HCT116 (cell line): ENCODE results near the gene ALDH1L2. TPM values are rescaled to one million over a fixed set of nuclear protein-coding genes. Genes with fewer than 3 reads are reported as not detected.

Source experiments
- ATAC-seq: fragments of 200-7000 bp; cut with Tn5 transposase; 2 replicates; pipeline ENCODE4 v1.9.1; 2020; ENCODE audit warnings: mild to moderate bottlenecking, moderate library complexity
- BruUV-seq: library from RNA; stranded (reverse); fragments of 400-500 nt; replicated peaks from 2 replicates; lab custom pipeline; 2021; lab: Mats Ljungman, UMichigan
- CTCF ChIA-PET: fragments of 300-600 bp; sonication (Branson Sonifier 250); formaldehyde crosslinking; loops from one replicate; lab custom pipeline; 2021; ENCODE audit warnings: antibody characterized with exemption; lab: Charles Lee
- POLR2A ChIA-PET: fragments of 300-600, 350-600 bp; sonication (Branson Sonifier 250); formaldehyde crosslinking; loops from one replicate; lab custom pipeline; 2021; ENCODE audit warnings: antibody characterized with exemption; lab: Charles Lee
- RAD21 ChIA-PET, 2 experiments: fragments of 300-600 bp; sonication (Branson Sonifier 250); formaldehyde crosslinking; loops; one replicate each; lab custom pipeline; 2023; ENCODE audit warnings: low total read pairs in 2 of 2; ENCODE audit not compliant: uncharacterized antibody in 2 of 2, unreplicated experiment in 2 of 2, low non-redundant PET in 1 of 2; lab: Charles Lee
- DNase-seq: peaks from one replicate; pipeline ENCODE4 v3.0.0-alpha.2; 2010; ENCODE audit warnings: low read depth, low spot score
- H2AFZ ChIP-seq: fragments of 200-600 bp; shearing (Covaris generic), sonication (generic); 2 replicates; pipeline ENCODE4 v1.6.1; 2017; ENCODE audit warnings: low read depth, mixed run types, mixed read lengths, antibody characterized with exemption, low read length; ENCODE audit not compliant: poor library complexity, severe bottlenecking
- H3K27ac ChIP-seq: 2 replicates; pipeline ENCODE4 v1.5.1; 2012; ENCODE audit warnings: low read depth, low read length
- H3K27me3 ChIP-seq: fragments of 200-600 bp; sonication (generic); 2 replicates; pipeline ENCODE4 v1.6.1; 2016; ENCODE audit warnings: mixed run types, low read length, mixed read lengths; ENCODE audit not compliant: insufficient read depth
- H3K36me3 ChIP-seq, 2 experiments: fragments of 200-500 bp in 1 of 2; fragments of 200-600 bp in 1 of 2; sonication (Bioruptor generic) in 1 of 2; sonication (generic) in 1 of 2; 2 replicates each; pipeline versions ENCODE4 v1.5.1 to v1.6.1; 2014 to 2016; ENCODE audit warnings: low read length in 2 of 2, inconsistent platforms in 1 of 2, mixed read lengths in 1 of 2, mixed run types in 1 of 2; ENCODE audit not compliant: insufficient read depth in 2 of 2, control insufficient read depth in 1 of 2
- H3K4me1 ChIP-seq, 2 experiments: fragments of 200-600 bp in 1 of 2; sonication (generic) in 1 of 2; 2 replicates each; pipeline versions ENCODE4 v1.5.1 to v1.6.1; 2012 to 2017; ENCODE audit warnings: low read length in 2 of 2, inconsistent platforms in 1 of 2, mild to moderate bottlenecking in 1 of 2, mixed read lengths in 1 of 2, mixed run types in 1 of 2, moderate library complexity in 1 of 2; ENCODE audit not compliant: insufficient read depth in 2 of 2, control insufficient read depth in 1 of 2
- H3K4me2 ChIP-seq: fragments of 200-600 bp; sonication (generic); 2 replicates; pipeline ENCODE4 v1.6.1; 2017; ENCODE audit warnings: mixed run types, low read length, mixed read lengths
- H3K4me3 ChIP-seq, 2 experiments: fragments of 200-600 bp in 1 of 2; sonication (generic) in 1 of 2; replicated peaks in 1 of 2; 2 replicates each; pipeline ENCODE4 v1.5.1; 2011 to 2016; ENCODE audit warnings: low read length in 2 of 2, control low read depth in 1 of 2, low read depth in 1 of 2, mild to moderate bottlenecking in 1 of 2, mixed read lengths in 1 of 2, mixed run types in 1 of 2
- H3K79me2 ChIP-seq: fragments of 200-600 bp; sonication (generic); 2 replicates; pipeline ENCODE4 v1.6.1; 2017; ENCODE audit warnings: mild to moderate bottlenecking, mixed run types, low read length, moderate library complexity, mixed read lengths; ENCODE audit not compliant: insufficient read depth
- H3K9ac ChIP-seq: fragments of 200-600 bp; sonication (generic); 2 replicates; pipeline ENCODE4 v1.6.1; 2016; ENCODE audit warnings: low read length, mixed read lengths
- H3K9me2 ChIP-seq: fragments of 200-600 bp; sonication (generic), shearing (Covaris generic); 2 replicates; pipeline ENCODE4 v1.6.1; 2017; ENCODE audit warnings: mixed run types, mild to moderate bottlenecking, moderate library complexity; ENCODE audit not compliant: insufficient read depth
- H3K9me3 ChIP-seq, 2 experiments: fragments of 200-500 bp in 1 of 2; fragments of 200-600 bp in 1 of 2; sonication (Bioruptor generic) in 1 of 2; sonication (generic) in 1 of 2; 2 replicates each; pipeline ENCODE4 v1.6.1; 2014 to 2017; ENCODE audit warnings: low read length in 2 of 2, mixed read lengths in 2 of 2, inconsistent platforms in 1 of 2, low read depth in 1 of 2, mild to moderate bottlenecking in 1 of 2, mixed run types in 1 of 2, moderate library complexity in 1 of 2; ENCODE audit not compliant: control insufficient read depth in 1 of 2, insufficient read depth in 1 of 2
- H4K20me1 ChIP-seq: fragments of 200-600 bp; sonication (generic), shearing (Covaris generic); 2 replicates; pipeline ENCODE4 v1.6.1; 2017; ENCODE audit warnings: mixed run types, mild to moderate bottlenecking, moderate library complexity; ENCODE audit not compliant: insufficient read depth
- EGR1 ChIP-seq: IDR thresholded peaks from 2 replicates; pipeline ENCODE4 v1.6.1; 2012; ENCODE audit warnings: low read depth
- ELF1 ChIP-seq: IDR thresholded peaks from 2 replicates; pipeline ENCODE4 v1.6.1; 2012; ENCODE audit warnings: low read depth, borderline replicate concordance
- EZH2phosphoT487 ChIP-seq: fragments of 200-600 bp; IDR thresholded peaks from 2 replicates; pipeline ENCODE4 v1.6.1; 2018; ENCODE audit warnings: antibody characterized with exemption, borderline replicate concordance
- RAD21 ChIP-seq: IDR thresholded peaks from 2 replicates; pipeline ENCODE4 v1.6.1; 2012; ENCODE audit warnings: low read depth, mild to moderate bottlenecking
- ZFX ChIP-seq: fragments of 450-650 bp; IDR thresholded peaks from 2 replicates; pipeline ENCODE4 v1.6.1; 2017
- intact Hi-C: fragments of 100-400 bp; cut with micrococcal nuclease; formaldehyde crosslinking; loops from 2 replicates; pipeline ENCODE4 v1.10.0; 2022
- total RNA-seq: library from RNA; stranded (reverse); gene quantifications from one replicate; pipeline ENCODE4 v1.2.1, GENCODE V29; 2021; ENCODE audit not compliant: unreplicated experiment
- TF ChIP-seq, protein P1 (sequence below): IDR thresholded peaks from 2 replicates; pipeline ENCODE4 v1.6.1; 2012; ENCODE audit warnings: low read depth

The ALDH1L2 gene
- total RNA-seq, 1 experiment from 2014 or later, result 1.5 TPM

DNA sequence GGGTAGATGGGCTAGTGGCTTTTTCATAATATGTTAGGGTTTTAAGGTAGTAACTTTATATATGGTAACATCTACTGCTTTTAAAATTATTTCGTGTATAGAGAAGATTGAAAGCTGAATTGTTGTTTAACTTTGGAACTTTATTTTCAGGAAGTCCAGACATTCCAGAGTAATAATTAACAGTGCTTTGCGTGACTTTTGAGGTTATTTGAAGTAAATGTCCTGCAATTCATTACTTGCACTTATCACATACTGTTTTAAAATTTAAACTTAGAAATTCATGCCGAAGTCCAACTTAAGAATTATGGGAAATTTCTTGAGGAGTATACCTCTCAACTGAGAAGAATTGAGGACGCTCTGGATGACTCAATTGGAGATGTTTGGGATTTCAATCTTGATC lies 26.6 kb upstream of the ALDH1L2 start:
- Histone ChIP-seq H4K20me1 (no peaks in the 10 kb centered on the region), H3K9me2 (no peaks in the 10 kb centered on the region), H3K27ac (no peak overlapping the region), H3K36me3 (peaks cover 8% of the 10 kb centered on the region in 2 experiments), H3K4me2 (no peak overlapping the region), H3K79me2 (peaks cover 60% of the 10 kb centered on the region), H3K9ac (no peak overlapping the region), H3K4me1 (peaks cover 3 to 27% of the 10 kb centered on the region in 2 experiments; a peak in 3 of 4 replicates), H2AFZ (no peak overlapping the region), H3K9me3 (no peaks in the 10 kb centered on the region), H3K27me3 (no peaks in the 10 kb centered on the region), H3K4me3 (no peak overlapping the region)
- no TSS peak for BruUV-seq
- DNase-seq (no peak), ATAC-seq (no peak)
- POLR2A ChIA-PET, result no interaction called here
- RAD21 ChIA-PET, result no interaction called here
- intact Hi-C loops, result no loop called here
- TF ChIP-seq, protein P1, sequence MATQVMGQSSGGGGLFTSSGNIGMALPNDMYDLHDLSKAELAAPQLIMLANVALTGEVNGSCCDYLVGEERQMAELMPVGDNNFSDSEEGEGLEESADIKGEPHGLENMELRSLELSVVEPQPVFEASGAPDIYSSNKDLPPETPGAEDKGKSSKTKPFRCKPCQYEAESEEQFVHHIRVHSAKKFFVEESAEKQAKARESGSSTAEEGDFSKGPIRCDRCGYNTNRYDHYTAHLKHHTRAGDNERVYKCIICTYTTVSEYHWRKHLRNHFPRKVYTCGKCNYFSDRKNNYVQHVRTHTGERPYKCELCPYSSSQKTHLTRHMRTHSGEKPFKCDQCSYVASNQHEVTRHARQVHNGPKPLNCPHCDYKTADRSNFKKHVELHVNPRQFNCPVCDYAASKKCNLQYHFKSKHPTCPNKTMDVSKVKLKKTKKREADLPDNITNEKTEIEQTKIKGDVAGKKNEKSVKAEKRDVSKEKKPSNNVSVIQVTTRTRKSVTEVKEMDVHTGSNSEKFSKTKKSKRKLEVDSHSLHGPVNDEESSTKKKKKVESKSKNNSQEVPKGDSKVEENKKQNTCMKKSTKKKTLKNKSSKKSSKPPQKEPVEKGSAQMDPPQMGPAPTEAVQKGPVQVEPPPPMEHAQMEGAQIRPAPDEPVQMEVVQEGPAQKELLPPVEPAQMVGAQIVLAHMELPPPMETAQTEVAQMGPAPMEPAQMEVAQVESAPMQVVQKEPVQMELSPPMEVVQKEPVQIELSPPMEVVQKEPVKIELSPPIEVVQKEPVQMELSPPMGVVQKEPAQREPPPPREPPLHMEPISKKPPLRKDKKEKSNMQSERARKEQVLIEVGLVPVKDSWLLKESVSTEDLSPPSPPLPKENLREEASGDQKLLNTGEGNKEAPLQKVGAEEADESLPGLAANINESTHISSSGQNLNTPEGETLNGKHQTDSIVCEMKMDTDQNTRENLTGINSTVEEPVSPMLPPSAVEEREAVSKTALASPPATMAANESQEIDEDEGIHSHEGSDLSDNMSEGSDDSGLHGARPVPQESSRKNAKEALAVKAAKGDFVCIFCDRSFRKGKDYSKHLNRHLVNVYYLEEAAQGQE, result no peak
- no peak for TF ChIP-seq ELF1
- TF ChIP-seq ZFX, result no peak
- no peak for TF ChIP-seq RAD21
- no peak for TF ChIP-seq EGR1
- no peak for TF ChIP-seq EZH2phosphoT487
- CTCF ChIA-PET, result no interaction called here
